Stimulated activated CD4-positive, alpha-beta T cell treated with anti-CD3 and anti-CD28 coated beads, Interleukin-12 subunit alpha, Interleukin-12 subunit beta, amount 100 ng/mL, for 24 hours (primary cell): ENCODE data around the gene LGI2.

ENCODE experiments used
- DNase-seq, 2 experiments: peaks; one replicate each; pipeline ENCODE4 v3.0.0-alpha.2; 2020; ENCODE audit warnings: low read depth in 2 of 2

LGI2 gene

GRCh38 chr4:24966076-24966475 lies 64.7 kb downstream of the LGI2 start:
- DNase-seq = no peak

- no peak for DNase-seq
Observed at GRCh38 chr4:24965627-24966026, 65.1 kb downstream of the LGI2 start.

GRCh38 chr4:24963277-24963676 lies 67.5 kb downstream of the LGI2 start:
- no peak for DNase-seq

GRCh38 chr4:24957886-24958285 lies 72.9 kb downstream of the LGI2 start:
- DNase-seq = no peak

GRCh38 chr4:24956763-24957162 lies 74.0 kb downstream of the LGI2 start:
- DNase-seq = no peak

- no peak for DNase-seq
Observed at GRCh38 chr4:24956091-24956490, 74.7 kb downstream of the LGI2 start.

- no peak for DNase-seq
Observed at GRCh38 chr4:24952667-24953066, 78.1 kb downstream of the LGI2 start.

- no peak for DNase-seq
Observed at GRCh38 chr4:24949970-24950369, 80.8 kb downstream of the LGI2 start.
